ENCODE measurements around the gene BSN. TPM values are rescaled to one million over a fixed set of nuclear protein-coding genes. Genes with fewer than 3 reads are reported as not detected.

The BSN gene
- total RNA-seq, 1 experiment from 2014 or later: 0.87 TPM

GRCh38 chr3:49644684-49645083 is 90.4 kb downstream of the BSN start:
- no peaks in the 10 kb centered on the region for H3K9me3 ChIP-seq (ENCODE audit: control insufficient read depth, insufficient read depth, low read depth, low read length)
- intact Hi-C loops (cut with micrococcal nuclease; ENCODE audit: unreplicated experiment) (no loop called here), in situ Hi-C loops (cut with HindIII; ENCODE audit: low pct_unique_long_range_greater_than_20kb, low sequenced_read_pairs) (no loop called here)
- POLR2A ChIA-PET: no interaction called here
- ATAC-seq (no peak), DNase-seq (ENCODE audit: low read depth, low spot score) (no peak)
- no peaks in the 10 kb centered on the region for H3K4me1 ChIP-seq (ENCODE audit: control insufficient read depth, insufficient read depth, low read length)
- CTCF ChIA-PET: no interaction called here
- H3K27me3 ChIP-seq (ENCODE audit: control insufficient read depth, insufficient read depth, low read length): no peaks in the 10 kb centered on the region
- no TSS peak for BruUV-seq (replicated peaks)
- no peaks in the 10 kb centered on the region for H3K36me3 ChIP-seq (ENCODE audit: control insufficient read depth, insufficient read depth, low read length)
- TF ChIP-seq CTCF (IDR thresholded peaks at IDR 0.05) (no peak), TCF7L2 (IDR thresholded peaks at IDR 0.05; ENCODE audit: low read depth, low read length) (no peak), SIN3A (IDR thresholded peaks at IDR 0.05; ENCODE audit: borderline replicate concordance, insufficient read depth, low read depth, low read length) (no peak), POLR2AphosphoS5 (IDR thresholded peaks at IDR 0.05; ENCODE audit: low read depth, low read length) (no peak), REST (IDR thresholded peaks at IDR 0.05; ENCODE audit: insufficient read depth in 1 of 2, low read depth in 2 of 2, low read length in 1 of 2) (no peak)
- H3K27ac ChIP-seq (ENCODE audit: low read length): no peak overlapping the region
- H3K4me3 ChIP-seq (ENCODE audit: low read depth in 2 of 2, low read length in 2 of 2): no peak overlapping the region

- TF ChIP-seq TCF7L2 (IDR thresholded peaks at IDR 0.05; ENCODE audit: low read depth, low read length) (no peak), CTCF (IDR thresholded peaks at IDR 0.05) (no peak), REST (IDR thresholded peaks at IDR 0.05; ENCODE audit: insufficient read depth in 1 of 2, low read depth in 2 of 2, low read length in 1 of 2) (no peak), SIN3A (IDR thresholded peaks at IDR 0.05; ENCODE audit: borderline replicate concordance, insufficient read depth, low read depth, low read length) (no peak), POLR2AphosphoS5 (IDR thresholded peaks at IDR 0.05; ENCODE audit: low read depth, low read length) (no peak)
- Histone ChIP-seq H3K9me3 (ENCODE audit: control insufficient read depth, insufficient read depth, low read depth, low read length) (no peaks in the 10 kb centered on the region), H3K27me3 (ENCODE audit: control insufficient read depth, insufficient read depth, low read length) (no peaks in the 10 kb centered on the region), H3K36me3 (ENCODE audit: control insufficient read depth, insufficient read depth, low read length) (no peaks in the 10 kb centered on the region), H3K4me1 (ENCODE audit: control insufficient read depth, insufficient read depth, low read length) (no peaks in the 10 kb centered on the region), H3K27ac (ENCODE audit: low read length) (no peak overlapping the region), H3K4me3 (ENCODE audit: low read depth in 2 of 2, low read length in 2 of 2) (no peak overlapping the region)
- DNase-seq (ENCODE audit: low read depth, low spot score) (no peak), ATAC-seq (no peak)
- BruUV-seq (replicated peaks): no TSS peak
- in situ Hi-C loops (cut with HindIII; ENCODE audit: low pct_unique_long_range_greater_than_20kb, low sequenced_read_pairs): no loop called here
- POLR2A ChIA-PET: no interaction called here
- CTCF ChIA-PET: no interaction called here
- intact Hi-C loops (cut with micrococcal nuclease; ENCODE audit: unreplicated experiment): no loop called here
These were observed 92.0 kb downstream of the BSN start for GRCh38 chr3:49646236-49646635.
